A549 (cell line): ENCODE measurements around the gene PRKN. TPM values are rescaled to one million over a fixed set of nuclear protein-coding genes. Genes with fewer than 3 reads are reported as not detected.

Source experiments
- ATAC-seq, 2 experiments: fragments of 200-7000 bp in 1 of 2; fragments of >200 bp in 1 of 2; cut with Nextera tagmentation in 1 of 2; cut with Tn5 transposase in 1 of 2; 3 replicates each; pipeline versions ENCODE4 v1.8.0 to v1.9.1; 2018 to 2020; ENCODE audit warnings: mild to moderate bottlenecking in 1 of 2, moderate library complexity in 1 of 2
- CTCF ChIA-PET: fragments of 300-600 bp; sonication (Branson Sonifier 250); formaldehyde crosslinking; extraction: SDS; loops from one replicate; lab custom pipeline; 2021; ENCODE audit warnings: antibody characterized with exemption, inconsistent platforms; lab: Yijun Ruan, JAX
- POLR2A ChIA-PET: fragments of 350-600 bp; formaldehyde crosslinking; extraction: SDS; loops from one replicate; lab custom pipeline; 2021; ENCODE audit warnings: antibody characterized with exemption, inconsistent platforms; lab: Yijun Ruan, JAX
- DNase-seq, 2 experiments: peaks; one replicate each; pipeline versions ENCODE4 v3.0.0 to v3.0.0-alpha.2; 2011 to 2016; ENCODE audit warnings: low read depth in 1 of 2, low spot score in 1 of 2
- FAIRE-seq: peaks from 2 replicates; lab custom pipeline; 2011; peaks lifted over from hg19 to GRCh38; lab: Jason Lieb, UNC
- H3K27ac ChIP-seq, 2 experiments: fragments of >200 bp; sonication (Bioruptor Twin); formaldehyde crosslinking; 3 replicates each; pipeline ENCODE4 v1.5.1; 2016 to 2017
- H3K4me1 ChIP-seq: fragments of >200 bp; sonication (Bioruptor Twin); formaldehyde crosslinking; 3 replicates; pipeline ENCODE4 v1.6.1; 2016
- H3K4me2 ChIP-seq: fragments of >200 bp; sonication (Bioruptor Twin); formaldehyde crosslinking; 3 replicates; pipeline ENCODE4 v1.6.1; 2016
- H3K4me3 ChIP-seq: fragments of >200 bp; sonication (Bioruptor Twin); formaldehyde crosslinking; 3 replicates; pipeline ENCODE4 v1.5.1; 2016
- H3K9me3 ChIP-seq: fragments of >200 bp; sonication (Bioruptor Twin); formaldehyde crosslinking; 3 replicates; pipeline ENCODE4 v1.6.1; 2016
- BCL3 ChIP-seq: fragments of >200 bp; sonication (Bioruptor Twin); formaldehyde crosslinking; IDR thresholded peaks from 3 replicates; pipeline ENCODE4 v1.6.1; 2016
- CBX8 ChIP-seq: fragments of 200-600 bp; sonication (generic); IDR thresholded peaks from 2 replicates; pipeline ENCODE4 v1.6.1; 2016
- CEBPB ChIP-seq, 2 experiments: fragments of >200 bp in 1 of 2; sonication (Bioruptor Twin) in 1 of 2; formaldehyde crosslinking in 1 of 2; IDR thresholded peaks; 2 replicates each; pipeline ENCODE4 v1.6.1; 2012 to 2016
- CHD2 ChIP-seq: fragments of 150-350 bp; IDR thresholded peaks from 2 replicates; pipeline ENCODE4 v1.6.1; 2014; ENCODE audit warnings: low read length; ENCODE audit not compliant: partially characterized antibody
- ELK1 ChIP-seq: fragments of 150-350 bp; IDR thresholded peaks from 2 replicates; pipeline ENCODE4 v1.6.1; 2014; ENCODE audit warnings: low read depth, mild to moderate bottlenecking, low read length
- FOSB ChIP-seq: fragments of 250-450 bp; sonication (Bioruptor Pico); IDR thresholded peaks from 2 replicates; pipeline ENCODE4 v1.5.0; 2020; ENCODE audit warnings: mild to moderate bottlenecking, moderate library complexity
- HDAC2 ChIP-seq: fragments of 200-600 bp; sonication (generic); IDR thresholded peaks from 2 replicates; pipeline ENCODE4 v1.6.1; 2016
- HOXB5 ChIP-seq: fragments of 250-450 bp; sonication (Bioruptor Pico); IDR thresholded peaks from 2 replicates; pipeline ENCODE4 v1.5.0; 2020; ENCODE audit warnings: mild to moderate bottlenecking, moderate library complexity
- MAFK ChIP-seq: fragments of 450-650 bp; IDR thresholded peaks from 2 replicates; pipeline ENCODE4 v1.6.1; 2014; ENCODE audit not compliant: partially characterized antibody
- MAZ ChIP-seq: fragments of 150-350 bp; IDR thresholded peaks from 2 replicates; pipeline ENCODE4 v1.6.1; 2014; ENCODE audit warnings: antibody characterized with exemption, low read depth, low read length, borderline replicate concordance
- NFE2L2 ChIP-seq: fragments of 150-350 bp; conservative IDR thresholded peaks from 2 replicates; pipeline ENCODE4 v1.6.1; 2014; ENCODE audit warnings: low read length
- NR3C1 ChIP-seq: fragments of >200 bp; sonication (Bioruptor Twin); formaldehyde crosslinking; IDR thresholded peaks from 3 replicates; pipeline ENCODE4 v1.6.1; 2017
- PBX3 ChIP-seq: IDR thresholded peaks from 2 replicates; pipeline ENCODE4 v1.6.1; 2012
- PHF8 ChIP-seq: fragments of 200-600 bp; sonication (generic); IDR thresholded peaks from 2 replicates; pipeline ENCODE4 v1.6.1; 2016; ENCODE audit warnings: low read depth, mild to moderate bottlenecking, antibody characterized with exemption, moderate library complexity, borderline replicate concordance
- POLR2A ChIP-seq: IDR thresholded peaks from 2 replicates; pipeline ENCODE4 v1.6.1; 2012; ENCODE audit warnings: mild to moderate bottlenecking, low read length
- REST ChIP-seq: fragments of 200-600 bp; sonication (generic); IDR thresholded peaks from 2 replicates; pipeline ENCODE4 v1.6.1; 2016; ENCODE audit warnings: antibody characterized with exemption, mild to moderate bottlenecking, moderate library complexity
- RNF2 ChIP-seq: fragments of 200-600 bp; sonication (generic); IDR thresholded peaks from 2 replicates; pipeline ENCODE4 v1.6.1; 2016; ENCODE audit warnings: low read depth, mild to moderate bottlenecking, antibody characterized with exemption, moderate library complexity, borderline replicate concordance
- ZSCAN20 ChIP-seq: fragments of 250-450 bp; sonication (Bioruptor Pico); IDR thresholded peaks from 2 replicates; pipeline ENCODE4 v1.8.0; 2022; ENCODE audit warnings: mild to moderate bottlenecking, moderate library complexity
- WGBS: methylation state at CpG from one replicate; pipeline ENCODE4 v1.1.6; 2017; ENCODE audit errors: missing lambda C conversion rate; 5-methylcytosine and 5-hydroxymethylcytosine counted together
- polyA plus RNA-seq, 4 experiments: library from polyadenylated mRNA; depleted of rRNA in 3 of 4; stranded (reverse); fragments of >200 nt; fragmentation: RNase III in 1 of 4; extraction: RNeasy Plus Mini Kit Qiagen cat#74134 plus additional on column Dnase treatment in 1 of 4; gene quantifications; 2 replicates in 3 of 4; 3 replicates in 1 of 4; pipeline ENCODE4 v1.2.3, GENCODE V29; 2011 to 2017

The PRKN gene
- polyA plus RNA-seq, 2 of the 4 experiments (the other 2 are of a cell fraction) = 0.36 to 0.39 TPM

- WGBS = 60% methylated on average over 6 of the region's 6 CpGs
- no peak overlapping the region for H3K4me3 ChIP-seq
- no peak for FAIRE-seq
- ChIA-PET POLR2A (no interaction called here), CTCF (no interaction called here)
- no peaks in the 10 kb centered on the region for H3K4me1 ChIP-seq
- no peaks in the 10 kb centered on the region for H3K9me3 ChIP-seq
- no peak for ATAC-seq
- no peak for DNase-seq
- H3K4me2 ChIP-seq = no peak overlapping the region
- TF ChIP-seq REST (no peak), MAFK (peak; percentile 78)
- no peak overlapping the region for H3K27ac ChIP-seq
Observed at GRCh38 chr6:162301128-162301527, 426.4 kb downstream of the PRKN start.

- no peak for ATAC-seq
- TF ChIP-seq ZSCAN20 (CRISPR knock-in tag) (no peak), CBX8 (no peak), FOSB (CRISPR knock-in tag) (no peak), MAZ (no peak), PHF8 (no peak), POLR2A (no peak), RNF2 (no peak), HDAC2 (no peak), ELK1 (no peak)
- TF ChIP-seq, all 56 proteins: peak for 0
- Histone ChIP-seq H3K27ac (no peak overlapping the region), H3K9me3 (no peaks in the 10 kb centered on the region), H3K4me3 (no peak overlapping the region), H3K4me2 (no peak overlapping the region), H3K4me1 (no peaks in the 10 kb centered on the region)
- no peak for FAIRE-seq
- CTCF ChIA-PET = no interaction called here
- POLR2A ChIA-PET = no interaction called here
- no peak for DNase-seq
- 17% methylated on average over 3 of the region's 4 CpGs for WGBS
Observed at GRCh38 chr6:162294029-162294428, 433.5 kb downstream of the PRKN start.

- no peak for DNase-seq
- H3K9me3 ChIP-seq = no peaks in the 10 kb centered on the region
- no peak for FAIRE-seq
- ChIA-PET POLR2A (no interaction called here), CTCF (no interaction called here)
- no peak overlapping the region for H3K4me3 ChIP-seq
- 11% methylated on average over 2 of the region's 2 CpGs for WGBS
- no peak overlapping the region for H3K4me2 ChIP-seq
- TF ChIP-seq CHD2 (no peak), HOXB5 (CRISPR knock-in tag) (no peak), NFE2L2 (no peak), CEBPB (IDR thresholded peaks at IDR 0.05) (no peak), BCL3 (no peak), NR3C1 (no peak), PBX3 (no peak)
- no peak for ATAC-seq
- H3K27ac ChIP-seq = no peak overlapping the region
- H3K4me1 ChIP-seq = no peaks in the 10 kb centered on the region
Observed at GRCh38 chr6:162292915-162293314, 434.7 kb downstream of the PRKN start.
